ENCODE data around the gene ELMOD3.

- TF ChIP-seq CTCF (conservative IDR thresholded peaks at IDR 0.05) (no peak), ZFX (IDR thresholded peaks at IDR 0.05) (no peak)
Measured at GRCh38 chr2:85400541-85401463, 46.2 kb downstream of the ELMOD3 start.
